GM19397 (cell line): ENCODE results near the gene CCDC88B.
A peak's percentile ranks its signal among the peaks of the same experiment; 100 is the strongest.

Experiments used
- ATAC-seq: cut with Tn5 transposase; IDR thresholded peaks from one replicate; pipeline ENCODE4 v1.9.1; 2021; ENCODE audit warnings: mild to moderate bottlenecking, moderate library complexity; ENCODE audit not compliant: unreplicated experiment

Gene CCDC88B

DNA sequence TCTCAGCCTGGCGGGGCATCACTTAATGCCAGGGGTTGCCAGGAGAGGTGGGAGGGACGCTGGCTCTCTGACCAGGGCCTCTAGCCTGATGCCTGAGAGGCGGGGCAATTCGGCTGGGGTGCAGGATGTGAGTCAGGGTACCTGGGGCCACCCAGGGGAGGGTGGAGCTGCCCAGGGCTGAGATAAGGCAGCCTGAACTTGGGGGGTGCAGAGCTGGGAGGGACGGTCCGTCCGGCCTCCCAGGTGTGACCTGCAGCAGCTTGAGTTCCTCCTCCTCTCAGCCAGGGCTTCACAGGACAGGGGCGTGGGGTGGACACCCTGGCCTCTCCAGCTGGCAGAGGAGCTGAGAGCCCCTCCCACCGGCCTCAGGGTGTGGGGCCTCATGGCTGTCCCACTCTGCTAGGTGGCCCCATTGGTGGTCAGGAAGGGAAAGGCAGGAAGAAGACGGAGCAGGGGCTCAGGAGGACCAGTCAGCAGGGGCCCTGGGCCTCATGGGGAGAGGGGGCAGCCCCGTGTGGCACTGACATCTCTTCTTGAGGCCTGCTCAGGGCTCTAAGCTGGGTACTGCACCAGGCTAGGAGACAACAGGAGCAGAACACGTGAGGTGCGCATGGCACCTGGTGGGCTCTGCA lies 18.0 kb downstream of the CCDC88B start:
- no peak for ATAC-seq

DNA sequence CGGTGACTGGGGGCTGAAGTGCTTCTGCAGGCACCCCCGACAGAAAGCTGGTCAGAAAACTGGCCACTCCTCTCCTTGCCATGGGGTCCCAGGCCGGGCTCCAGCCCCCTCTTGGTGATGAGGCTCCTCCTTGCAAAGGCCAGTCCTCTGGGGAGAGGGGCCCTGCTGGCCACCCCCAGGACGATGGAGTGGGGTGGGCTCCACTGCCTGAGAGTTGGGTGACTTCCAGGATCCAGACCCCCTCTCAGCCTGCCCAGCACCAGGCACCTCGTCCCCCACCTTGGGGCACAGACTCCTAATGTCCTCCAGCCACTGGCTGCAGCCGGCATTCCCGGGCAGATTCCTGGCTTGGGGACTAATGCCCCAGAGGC lies 18.5 kb downstream of the CCDC88B start:
- no peak for ATAC-seq

- peak; percentile 72 for ATAC-seq
These were observed 19.1 kb downstream of the CCDC88B start, which contains the start of gene RPS6KA4 for GRCh38 chr11:64358907-64359711. TSS of gene RPS6KA4 (plus strand) at chr11:64359162. CDS start at chr11:64359236, 74 bp downstream.

- no peak for ATAC-seq
These were observed 19.9 kb downstream of the CCDC88B start for GRCh38 chr11:64359712-64360445.

DNA sequence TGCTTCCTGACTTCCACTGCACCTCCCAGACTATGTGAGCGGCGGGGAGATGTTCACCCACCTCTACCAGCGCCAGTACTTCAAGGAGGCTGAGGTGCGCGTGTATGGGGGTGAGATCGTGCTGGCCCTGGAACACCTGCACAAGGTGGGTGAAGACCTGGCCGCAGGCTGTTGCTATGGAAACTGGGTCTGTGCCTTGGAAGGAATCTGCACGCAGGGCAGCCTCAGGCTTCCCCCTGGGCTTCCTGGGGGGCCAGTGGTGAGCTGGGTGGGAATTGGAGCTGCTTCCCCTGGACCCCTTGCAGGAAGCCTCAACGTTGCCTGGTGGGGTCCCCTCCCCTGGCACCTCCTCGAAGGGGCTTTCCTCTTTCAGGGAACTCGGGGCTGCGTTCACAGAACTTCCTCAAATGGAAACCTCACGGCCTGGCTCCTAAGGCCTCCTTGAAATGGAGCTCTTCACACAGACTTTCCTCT lies 20.5 kb downstream of the CCDC88B start:
- no peak for ATAC-seq

- no peak for ATAC-seq
These were observed 21.7 kb downstream of the CCDC88B start for GRCh38 chr11:64361659-64362058.

- ATAC-seq = no peak
These were observed 22.3 kb downstream of the CCDC88B start for GRCh38 chr11:64362339-64362738.

GRCh38 chr11:64364435-64364834 lies 24.4 kb downstream of the CCDC88B start:
- no peak for ATAC-seq

- ATAC-seq = no peak
These were observed 24.9 kb downstream of the CCDC88B start for GRCh38 chr11:64364911-64365310.

DNA sequence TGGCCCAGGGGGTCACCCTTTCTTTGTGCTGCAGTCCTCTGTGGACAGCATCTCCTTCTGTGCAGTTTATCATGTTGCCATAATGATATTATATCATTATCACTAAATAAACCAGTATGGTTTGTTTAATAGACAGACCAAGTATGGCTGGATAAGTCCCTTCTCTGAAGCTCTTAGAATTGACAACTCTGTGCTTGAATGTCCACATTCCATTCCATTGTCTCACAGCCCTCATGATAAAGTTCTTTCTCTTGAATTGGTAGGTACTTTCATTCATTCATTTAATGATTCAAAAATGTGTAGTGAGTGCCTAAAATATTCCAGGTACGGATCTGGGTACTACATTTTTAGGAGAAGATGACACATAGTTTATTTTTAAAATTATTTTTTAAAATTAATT lies 26.7 kb downstream of the CCDC88B start:
- ATAC-seq = no peak

DNA sequence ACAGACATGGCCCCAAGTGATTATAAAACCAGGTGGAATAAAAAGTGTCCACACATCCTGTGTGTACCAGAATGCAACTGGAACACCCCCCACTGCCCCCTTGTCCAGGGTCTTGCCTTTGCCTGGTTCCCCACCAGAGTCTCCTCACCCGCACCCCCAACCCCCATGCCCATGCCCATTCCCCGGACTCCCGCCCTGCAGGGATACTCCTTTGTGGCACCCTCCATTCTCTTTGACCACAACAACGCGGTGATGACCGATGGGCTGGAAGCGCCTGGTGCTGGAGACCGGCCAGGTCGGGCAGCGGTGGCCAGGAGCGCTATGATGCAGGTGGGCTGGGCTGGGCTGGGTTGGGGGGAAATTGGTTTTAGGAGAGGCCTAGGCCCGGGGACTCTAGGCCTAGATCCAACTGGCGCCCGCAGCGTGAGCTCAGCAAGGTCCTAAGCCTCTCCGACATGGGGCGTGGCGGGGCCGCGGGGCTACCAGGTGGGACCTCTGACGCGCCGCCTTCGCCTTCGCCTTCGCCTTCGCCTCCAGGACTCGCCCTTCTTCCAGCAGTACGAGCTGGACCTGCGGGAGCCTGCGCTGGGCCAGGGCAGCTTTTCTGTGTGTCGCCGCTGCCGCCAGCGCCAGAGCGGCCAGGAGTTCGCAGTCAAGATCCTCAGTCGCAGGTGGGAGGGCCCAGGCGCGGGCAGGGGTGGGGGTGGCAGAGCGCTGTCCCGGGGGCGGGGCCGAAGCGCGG lies 28.1 kb downstream of the CCDC88B start:
- no peak for ATAC-seq

GRCh38 chr11:64368673-64369074 lies 28.7 kb downstream of the CCDC88B start:
- no peak for ATAC-seq

DNA sequence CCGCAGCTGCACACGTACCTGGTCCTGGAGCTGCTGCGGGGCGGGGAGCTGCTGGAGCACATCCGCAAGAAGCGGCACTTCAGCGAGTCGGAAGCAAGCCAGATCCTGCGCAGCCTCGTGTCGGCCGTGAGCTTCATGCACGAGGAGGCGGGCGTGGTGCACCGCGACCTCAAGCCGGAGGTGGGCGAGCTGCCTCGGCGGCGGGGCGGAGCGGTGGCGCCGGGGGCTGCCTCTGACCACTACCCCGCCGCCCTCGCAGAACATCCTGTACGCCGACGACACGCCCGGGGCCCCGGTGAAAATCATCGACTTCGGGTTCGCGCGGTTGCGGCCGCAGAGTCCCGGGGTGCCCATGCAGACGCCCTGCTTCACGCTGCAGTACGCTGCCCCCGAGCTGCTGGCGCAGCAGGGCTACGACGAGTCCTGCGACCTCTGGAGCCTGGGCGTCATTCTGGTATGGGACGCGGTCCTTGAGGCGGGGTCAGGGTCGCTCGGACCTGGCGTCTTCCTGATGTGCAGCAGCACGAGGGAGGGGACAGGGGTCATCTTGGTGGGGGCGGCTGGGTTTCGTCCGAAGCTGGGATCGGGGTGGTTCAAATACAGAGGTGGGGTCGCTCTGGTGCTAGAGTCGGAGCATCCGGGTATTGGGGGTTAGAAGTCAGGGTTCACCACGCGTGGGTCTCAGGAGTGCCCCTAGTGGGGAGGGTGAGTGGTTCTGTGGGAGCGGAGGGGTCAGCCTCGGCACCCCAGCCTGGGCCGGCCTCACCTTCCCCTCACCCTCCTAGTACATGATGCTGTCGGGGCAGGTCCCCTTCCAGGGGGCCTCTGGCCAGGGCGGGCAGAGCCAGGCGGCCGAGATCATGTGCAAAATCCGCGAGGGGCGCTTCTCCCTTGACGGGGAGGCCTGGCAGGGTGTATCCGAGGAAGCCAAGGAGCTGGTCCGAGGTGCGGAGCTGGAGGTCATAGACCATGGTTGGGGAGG lies 29.7 kb downstream of the CCDC88B start:
- ATAC-seq = no peak

GRCh38 chr11:64371201-64371600 lies 31.2 kb downstream of the CCDC88B start:
- ATAC-seq = no peak

GRCh38 chr11:64372021-64372420 lies 32.0 kb downstream of the CCDC88B start:
- ATAC-seq = no peak

DNA sequence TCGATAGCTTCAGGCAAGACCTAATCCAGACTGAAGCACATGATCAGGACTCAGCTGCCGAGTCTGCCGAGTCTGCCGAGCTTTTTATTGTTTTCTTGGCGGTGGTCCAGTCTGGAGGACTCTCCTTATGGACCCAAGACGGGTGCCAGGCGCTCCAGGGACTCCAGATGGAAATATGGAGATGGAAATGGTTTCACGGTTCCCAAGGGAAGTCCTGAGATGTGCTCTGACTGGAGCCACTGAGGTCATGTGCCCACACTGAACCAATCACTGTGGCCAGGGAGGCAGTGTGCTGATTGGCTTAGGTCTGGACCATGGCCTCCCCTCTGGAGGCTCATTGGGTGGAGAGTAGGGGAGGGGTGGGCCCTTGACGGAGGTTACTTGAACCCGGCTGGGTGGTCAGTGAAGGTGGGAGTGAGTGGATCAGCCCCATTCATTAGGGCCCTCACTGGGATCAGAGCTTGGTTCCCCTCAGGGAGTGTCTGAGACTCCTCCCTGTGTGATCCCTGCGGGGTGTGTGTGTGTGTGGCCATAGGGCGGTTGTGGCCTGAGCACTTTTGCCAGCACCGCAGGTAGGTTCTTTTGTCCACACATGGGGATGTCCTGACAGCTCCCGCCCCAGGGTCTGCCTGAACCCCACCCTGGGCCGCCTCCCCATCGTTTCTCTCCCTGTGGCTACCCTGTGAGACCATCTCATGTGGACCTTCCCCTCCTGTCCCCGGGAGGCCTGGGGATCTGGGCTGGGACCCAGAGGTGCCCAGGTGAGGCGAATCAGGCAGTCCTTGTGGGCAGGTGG lies 33.0 kb downstream of the CCDC88B start:
- no peak for ATAC-seq

GRCh38 chr11:64373598-64373974 lies 33.6 kb downstream of the CCDC88B start:
- ATAC-seq = no peak

DNA sequence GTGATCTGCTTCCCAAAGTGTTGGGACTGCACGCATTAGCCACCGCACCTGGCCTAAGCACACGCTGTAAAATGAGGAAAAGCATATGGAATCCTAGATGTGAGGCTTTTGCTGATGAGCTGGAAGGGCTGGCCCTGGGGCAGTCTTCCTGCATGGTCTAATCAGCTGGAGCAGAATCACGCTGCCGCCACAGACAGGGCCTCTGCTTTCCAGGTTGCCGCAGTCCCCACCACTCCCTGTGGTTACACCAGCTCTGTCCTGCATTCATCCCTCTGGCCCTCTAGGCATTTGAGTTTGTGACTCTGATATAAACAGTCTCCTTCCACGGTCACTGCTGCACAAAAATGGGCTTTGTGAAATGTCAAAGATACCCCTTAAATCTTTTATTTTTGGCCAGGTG lies 36.1 kb downstream of the CCDC88B start:
- no peak for ATAC-seq

DNA sequence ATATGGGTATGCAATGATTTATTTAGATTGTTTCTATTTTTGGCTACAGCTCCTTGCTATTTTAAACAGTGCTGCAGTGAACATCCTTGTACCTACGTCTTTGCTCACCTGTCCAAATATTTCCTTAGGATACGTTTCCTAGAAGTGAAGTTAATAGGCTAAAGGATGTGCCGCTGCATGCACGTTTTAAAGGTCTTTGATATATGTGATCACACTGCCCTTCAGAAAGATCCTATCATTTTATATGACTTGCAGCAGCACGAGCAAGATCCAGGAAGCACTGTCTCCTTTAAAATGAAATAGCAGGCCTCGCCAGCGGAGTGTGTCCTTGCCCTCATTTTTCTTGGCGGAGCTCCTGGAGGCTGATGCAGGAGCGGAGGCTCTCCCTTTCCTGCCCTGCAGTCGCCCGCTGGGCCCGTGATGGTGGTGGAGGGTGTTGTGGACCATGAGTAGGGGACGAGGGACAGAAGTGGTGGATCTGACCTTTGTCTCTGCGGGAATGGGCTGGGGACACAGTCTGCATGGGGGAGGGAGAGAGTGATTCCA lies 38.4 kb downstream of the CCDC88B start:
- no peak for ATAC-seq
